Mammary epithelial cell (primary cell): ENCODE results near the gene DAD1.

Experiments used
- EZH2 ChIP-seq: IDR thresholded peaks from 2 replicates; pipeline ENCODE4 v1.6.1; 2012; ENCODE audit warnings: low read length, inconsistent platforms, borderline replicate concordance
- TF ChIP-seq, protein P1 (sequence below), 2 donors: IDR thresholded peaks in 1 of 2; conservative IDR thresholded peaks in 1 of 2; 2 replicates each; pipeline ENCODE4 v1.5.1; 2011 to 2012; ENCODE audit warnings: inconsistent platforms in 2 of 2, low read length in 2 of 2, mild to moderate bottlenecking in 2 of 2, control low read depth in 1 of 2, low read depth in 1 of 2; ENCODE audit not compliant: insufficient read depth in 1 of 2; ENCODE audit errors: extremely low read depth in 1 of 2

GRCh38 chr14:22599349-22599748 lies 10.3 kb upstream of the DAD1 start:
- TF ChIP-seq, protein P1, sequence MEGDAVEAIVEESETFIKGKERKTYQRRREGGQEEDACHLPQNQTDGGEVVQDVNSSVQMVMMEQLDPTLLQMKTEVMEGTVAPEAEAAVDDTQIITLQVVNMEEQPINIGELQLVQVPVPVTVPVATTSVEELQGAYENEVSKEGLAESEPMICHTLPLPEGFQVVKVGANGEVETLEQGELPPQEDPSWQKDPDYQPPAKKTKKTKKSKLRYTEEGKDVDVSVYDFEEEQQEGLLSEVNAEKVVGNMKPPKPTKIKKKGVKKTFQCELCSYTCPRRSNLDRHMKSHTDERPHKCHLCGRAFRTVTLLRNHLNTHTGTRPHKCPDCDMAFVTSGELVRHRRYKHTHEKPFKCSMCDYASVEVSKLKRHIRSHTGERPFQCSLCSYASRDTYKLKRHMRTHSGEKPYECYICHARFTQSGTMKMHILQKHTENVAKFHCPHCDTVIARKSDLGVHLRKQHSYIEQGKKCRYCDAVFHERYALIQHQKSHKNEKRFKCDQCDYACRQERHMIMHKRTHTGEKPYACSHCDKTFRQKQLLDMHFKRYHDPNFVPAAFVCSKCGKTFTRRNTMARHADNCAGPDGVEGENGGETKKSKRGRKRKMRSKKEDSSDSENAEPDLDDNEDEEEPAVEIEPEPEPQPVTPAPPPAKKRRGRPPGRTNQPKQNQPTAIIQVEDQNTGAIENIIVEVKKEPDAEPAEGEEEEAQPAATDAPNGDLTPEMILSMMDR (conservative IDR thresholded peaks at IDR 0.05 in 1 of 2, IDR thresholded peaks at IDR 0.05 in 1 of 2; ENCODE audit: extremely low read depth in 1 of 2, insufficient read depth in 1 of 2, low read depth in 1 of 2, low read length in 2 of 2) = no peak
- no peak for TF ChIP-seq EZH2
